Activated CD8-positive, alpha-beta memory T cell treated with anti-CD3 and anti-CD28 coated beads for 48 hours (primary cell): ENCODE data around the gene TIMELESS.
"Not testable (repeated sequence)": the region's sequence is repeated elsewhere in the genome, so short reads cannot be mapped to it uniquely, and the experiment has no call there.

Experiments used
- DNase-seq, 3 experiments: peaks; one replicate each; pipeline ENCODE4 v3.0.0-alpha.2; 2020; ENCODE audit warnings: low read depth in 2 of 3, low spot score in 2 of 3

The TIMELESS gene

DNA sequence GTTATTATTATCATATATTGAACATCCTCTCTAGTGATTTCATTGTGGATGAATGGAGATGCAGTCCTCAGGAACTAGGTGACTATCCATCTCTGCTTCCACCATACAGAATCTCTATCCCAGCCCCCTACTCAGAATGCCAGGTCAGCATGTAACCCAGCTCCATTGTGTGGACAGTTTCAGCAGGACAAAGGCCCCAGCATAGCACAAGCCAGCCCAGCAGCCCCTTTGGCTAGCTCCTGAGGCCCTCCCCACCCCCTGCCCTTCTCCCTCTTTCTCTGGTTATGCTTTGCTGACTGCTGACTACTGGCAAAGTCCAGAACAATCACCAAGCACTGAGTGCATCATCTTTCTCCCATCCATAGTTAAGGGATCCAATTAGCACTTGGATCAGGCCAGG lies 13.3 kb upstream of the TIMELESS start:
- DNase-seq: no peak

DNA sequence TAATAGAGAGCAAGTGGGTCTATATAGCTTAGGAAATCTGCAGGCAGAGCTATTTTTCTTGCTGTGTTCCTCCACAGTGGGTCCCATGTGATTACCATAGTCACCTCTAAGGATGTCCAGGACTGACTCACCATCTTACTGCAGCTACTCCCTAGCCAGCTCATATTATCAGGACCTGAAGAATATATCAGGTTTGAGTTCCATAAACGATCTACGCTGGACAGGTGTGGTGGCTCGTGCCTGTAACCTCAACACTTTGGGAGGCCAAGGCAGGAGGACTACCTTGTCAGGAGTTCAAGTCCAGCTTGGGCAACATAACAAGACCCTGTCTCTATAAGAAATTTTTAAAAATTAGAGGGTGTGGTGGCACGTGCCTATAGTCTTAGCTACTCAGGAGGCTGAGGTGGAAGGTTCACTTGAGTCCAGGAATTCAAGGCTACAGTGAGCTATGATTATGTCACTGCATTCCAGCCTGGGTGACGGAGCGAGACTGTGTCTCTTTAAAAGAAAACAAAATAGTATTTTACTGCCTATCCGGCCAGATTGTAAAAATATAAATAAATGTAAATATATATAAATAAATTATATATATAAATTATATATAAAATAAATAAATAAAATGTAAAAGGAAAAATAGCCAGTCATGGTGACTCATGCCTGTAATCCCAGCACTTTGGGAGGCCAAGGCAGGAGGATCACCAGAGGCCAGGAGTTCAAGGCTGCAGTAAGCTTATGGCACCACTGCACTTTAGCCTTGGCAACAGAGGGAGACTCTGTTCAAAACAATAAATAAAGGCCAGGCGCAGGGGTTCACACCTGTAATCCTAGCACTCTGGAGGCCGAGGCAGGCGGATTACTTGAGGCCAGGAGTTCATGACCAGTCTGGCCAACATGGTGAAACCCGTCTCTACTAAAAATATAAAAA lies 12.3 kb upstream of the TIMELESS start:
- no peak for DNase-seq

DNA sequence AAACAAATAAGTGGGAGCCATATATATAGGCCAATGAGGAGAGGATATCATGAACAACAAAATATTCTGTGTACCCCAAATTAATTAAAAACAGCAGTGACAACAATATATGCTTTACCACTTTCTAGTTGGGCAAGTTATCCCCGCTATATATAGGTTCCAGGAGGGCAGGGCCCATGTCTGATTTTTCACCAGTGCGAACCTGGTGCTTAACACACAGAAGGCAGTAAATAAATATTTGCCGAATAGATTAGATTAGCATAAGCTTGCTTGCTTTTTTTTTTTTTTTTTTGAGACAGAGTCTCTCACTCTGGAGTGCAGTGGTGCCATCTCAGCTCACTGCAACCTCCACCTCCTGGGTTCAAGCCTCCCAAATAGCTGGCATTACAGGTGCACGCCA lies 8.6 kb upstream of the TIMELESS start:
- DNase-seq: no peak

DNA sequence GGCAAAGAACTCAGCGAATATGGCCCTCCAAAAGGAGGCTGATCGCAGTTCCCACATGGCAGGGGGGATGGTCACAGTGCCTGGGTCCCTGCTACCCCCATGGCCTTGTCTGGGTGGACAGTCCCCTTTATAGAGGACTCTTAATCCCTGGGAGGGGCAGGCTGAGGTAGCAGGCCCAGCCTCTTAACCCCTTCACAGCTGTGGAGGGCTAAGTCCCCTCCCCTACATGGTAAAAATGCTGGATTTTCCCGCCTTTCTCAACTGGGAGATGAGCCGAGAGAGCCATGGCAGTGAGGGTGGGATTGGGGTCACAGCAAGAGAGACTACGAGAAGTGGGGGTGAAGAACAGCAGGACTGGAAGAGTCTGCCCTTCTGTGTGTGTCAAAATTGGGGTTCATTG lies 5.3 kb upstream of the TIMELESS start, which contains the start of gene MIP:
MIP (minus strand) TSS at position 101 of the 400 bp plus-strand sequence; CDS start at position 57, 44 bp downstream.
- DNase-seq: no peak

DNA sequence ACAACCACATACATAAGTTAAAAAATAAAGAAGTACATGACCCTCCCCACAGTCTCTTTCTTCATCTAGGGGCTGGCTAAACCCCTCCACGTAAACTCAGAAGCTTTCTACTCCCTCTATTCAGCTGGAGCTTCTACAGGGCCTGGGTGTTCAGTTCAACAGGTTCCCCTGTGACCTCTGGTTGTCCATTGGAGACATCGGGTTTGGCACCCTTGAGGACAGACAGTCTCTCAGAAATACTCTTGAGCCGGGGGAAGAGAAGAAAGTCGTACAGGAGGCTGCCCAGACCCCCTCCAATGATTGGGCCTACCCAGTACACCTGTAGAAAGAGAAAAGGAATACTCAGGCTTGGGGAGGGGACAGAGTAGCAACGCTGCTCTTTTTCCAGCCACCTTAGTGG lies 1.9 kb upstream of the TIMELESS start:
- no peak for DNase-seq

DNA sequence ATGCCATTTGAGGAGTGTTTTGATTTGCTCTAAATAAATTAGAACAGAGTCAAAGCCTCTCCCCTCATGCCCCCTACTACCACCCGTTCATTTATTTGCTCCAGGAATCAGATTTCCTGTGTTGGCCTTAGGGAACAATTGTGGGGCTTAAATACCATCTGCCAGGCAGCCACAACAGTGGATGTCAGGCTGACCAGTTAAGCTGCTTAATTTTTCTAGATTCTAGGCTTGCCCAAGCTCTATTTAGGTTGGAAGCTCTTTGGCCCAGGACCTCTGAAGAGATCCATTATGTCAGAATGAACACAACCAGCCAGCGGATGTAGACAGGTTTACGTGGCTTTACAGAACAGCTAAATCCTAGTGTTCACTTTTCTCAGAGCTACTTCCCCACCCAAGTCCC lies 1.0 kb upstream of the TIMELESS start:
- DNase-seq: no peak

DNA sequence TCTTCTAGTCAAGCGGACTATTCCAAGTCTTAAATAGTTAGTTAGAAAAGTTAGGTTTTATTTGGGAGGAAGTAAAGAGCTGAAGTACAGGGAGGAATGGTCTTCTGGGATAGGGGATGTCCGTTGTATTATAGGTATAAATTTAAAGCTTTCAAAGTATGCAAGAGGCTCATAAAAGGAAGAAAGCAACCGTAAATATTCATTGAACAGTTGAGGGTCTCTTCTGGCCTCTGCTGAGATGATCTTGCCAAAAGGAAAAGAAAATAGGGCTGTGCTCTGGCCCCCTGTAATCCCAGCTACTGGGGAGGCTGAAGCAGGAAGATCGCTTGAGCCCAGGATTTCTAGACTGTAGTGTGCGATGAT lies 377 bp upstream of the TIMELESS start:
- no peak for DNase-seq

DNA sequence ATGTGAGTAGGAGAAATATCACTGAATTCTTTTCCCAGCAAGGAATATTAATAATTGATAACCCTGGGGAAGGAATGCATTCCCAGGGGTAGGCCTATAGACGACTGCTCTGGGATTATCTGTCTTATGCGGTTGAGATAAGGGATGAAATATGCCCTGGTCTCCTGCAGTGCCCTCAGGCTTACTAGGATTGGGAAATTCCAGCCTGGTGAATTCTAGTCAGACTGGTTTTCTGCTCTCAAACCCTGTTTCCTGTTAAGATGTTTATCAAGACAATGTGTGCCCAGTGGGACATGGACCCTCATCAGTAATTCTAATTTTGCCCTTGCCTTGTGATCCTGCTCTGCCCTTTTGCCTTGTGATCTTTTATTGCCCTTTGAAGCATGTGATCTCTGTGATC lies 6.0 kb downstream of the TIMELESS start:
- DNase-seq: not testable (repeated sequence)

DNA sequence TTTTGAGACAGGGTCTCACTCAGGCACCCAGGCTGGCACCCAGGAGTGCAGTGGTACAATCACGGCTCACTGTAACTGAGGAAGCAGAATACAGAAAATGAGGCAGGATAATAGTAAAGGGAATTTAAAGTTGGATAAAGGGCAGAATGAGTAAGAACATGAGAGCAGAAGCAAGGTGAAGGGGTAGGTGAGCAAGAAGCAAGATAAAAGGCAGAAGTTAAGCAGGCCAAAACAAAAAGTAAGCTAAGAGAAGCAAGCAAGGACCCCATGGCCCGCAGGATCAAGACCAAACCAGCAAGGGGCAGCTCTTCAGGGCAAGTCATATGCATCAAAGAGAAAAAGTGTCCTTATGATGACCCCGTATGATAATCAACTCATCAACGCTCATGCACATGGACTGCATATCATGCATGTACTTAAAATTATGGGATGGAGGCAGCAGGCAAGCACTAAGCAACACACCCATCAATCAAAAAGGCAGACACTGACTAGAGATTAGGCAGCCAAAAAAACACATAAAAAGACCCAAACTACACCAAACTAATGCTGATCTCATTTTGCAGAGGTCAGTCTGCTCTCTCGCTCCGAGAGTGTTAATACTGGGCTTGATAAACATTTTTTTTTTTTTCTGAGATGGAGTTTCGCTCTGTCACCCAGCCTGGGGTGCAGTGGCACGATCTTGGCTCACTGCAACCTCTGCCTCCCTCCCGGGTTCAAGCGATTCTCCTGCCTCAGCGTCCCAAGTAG lies 11.6 kb downstream of the TIMELESS start:
- no peak for DNase-seq

DNA sequence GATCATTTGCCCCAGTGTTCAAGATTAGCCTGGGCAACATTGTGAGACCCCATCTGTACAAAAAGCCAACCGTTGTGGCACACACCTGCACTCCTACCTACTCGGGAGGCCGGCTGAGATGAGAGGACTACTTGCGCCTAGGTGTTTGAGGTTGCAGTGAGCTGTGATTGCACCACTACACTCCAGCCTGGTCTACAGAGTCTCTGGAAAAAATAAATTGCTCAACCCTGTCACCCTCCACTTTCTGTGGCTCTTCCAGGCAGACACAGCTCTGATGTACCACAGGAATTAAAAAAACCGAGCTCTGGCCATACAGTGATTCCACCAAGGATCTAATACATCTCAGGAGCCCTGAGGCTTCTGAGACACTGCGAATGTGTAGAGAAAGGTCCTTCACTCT lies 14.4 kb downstream of the TIMELESS start:
- DNase-seq: no peak

DNA sequence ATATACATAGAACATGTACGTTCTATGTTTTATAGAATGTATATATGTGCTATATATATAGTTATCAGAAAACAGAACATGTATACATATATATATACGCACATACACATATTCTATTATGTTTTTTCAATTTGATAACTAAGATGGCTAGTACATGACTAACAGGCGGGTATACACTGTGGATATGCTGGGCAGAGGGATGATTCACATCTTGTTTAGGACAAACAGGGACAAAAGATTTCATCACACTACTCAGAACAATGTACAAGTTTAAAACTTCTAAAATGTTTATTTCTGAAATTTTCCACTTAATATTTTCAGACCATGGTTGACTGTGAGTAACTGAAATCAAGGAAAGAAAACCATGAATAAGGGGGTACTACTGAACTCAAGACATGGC lies 17.4 kb downstream of the TIMELESS start:
- DNase-seq: no peak

DNA sequence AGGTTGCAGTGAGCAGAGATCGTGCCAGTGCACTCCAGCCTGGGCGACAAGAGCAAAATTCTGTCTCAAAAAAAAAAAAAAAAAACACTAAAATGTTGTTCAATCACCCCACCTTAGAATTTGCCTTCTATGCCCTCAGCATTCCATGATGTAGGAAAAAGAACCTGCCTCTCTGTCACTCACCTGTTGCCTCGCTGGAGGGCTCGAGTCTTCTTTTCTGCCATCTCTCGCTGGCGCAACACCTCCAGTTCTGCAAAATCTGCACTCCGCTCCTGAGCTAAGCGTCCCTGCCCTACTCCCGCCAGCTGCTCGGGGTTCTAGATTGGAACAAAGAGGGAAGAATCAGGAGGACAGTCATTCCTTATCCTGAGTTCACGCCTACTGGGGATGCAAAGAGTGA lies 17.9 kb downstream of the TIMELESS start:
- no peak for DNase-seq

DNA sequence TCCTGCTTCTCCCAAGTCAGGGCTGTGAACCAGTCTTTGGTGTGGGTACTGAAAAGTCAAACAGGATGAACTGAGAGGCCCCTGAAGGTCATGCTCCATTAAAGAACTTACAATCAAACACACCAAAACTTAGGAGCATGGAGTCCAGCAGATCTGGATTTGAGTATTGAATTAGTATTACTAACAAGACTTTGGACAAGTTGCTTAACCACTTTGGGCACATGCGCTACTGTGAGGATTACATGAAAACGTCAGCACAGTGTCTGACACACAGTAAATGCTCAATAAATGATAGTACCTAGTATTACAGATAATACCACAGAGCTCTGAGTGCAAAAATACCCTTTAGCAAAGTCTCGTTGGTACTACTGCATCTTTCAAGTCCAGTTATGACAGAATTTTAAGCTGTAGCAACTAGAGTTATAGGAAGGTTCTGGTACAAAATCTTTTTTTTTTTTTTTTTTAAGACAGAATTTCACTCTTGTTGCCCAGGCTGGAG lies 23.2 kb downstream of the TIMELESS start:
- no peak for DNase-seq

DNA sequence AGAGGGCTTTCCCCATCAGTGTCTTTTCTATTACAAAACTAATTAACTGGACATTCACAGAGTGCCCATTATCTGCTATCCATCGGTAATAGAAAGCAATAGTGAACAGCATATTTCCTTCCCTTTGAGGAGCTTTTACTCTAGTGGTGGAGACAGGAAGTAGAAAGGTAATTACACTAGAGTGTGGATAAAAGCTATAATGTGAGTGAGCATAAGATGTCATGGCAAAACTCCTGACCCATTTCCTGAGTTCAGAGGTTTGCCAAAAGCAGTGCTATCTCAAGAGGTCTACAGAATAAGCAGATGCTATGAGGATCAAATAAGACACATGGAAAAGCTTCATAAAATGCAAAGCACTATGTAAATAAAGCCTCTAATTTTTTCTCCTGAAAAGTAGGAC lies 24.0 kb downstream of the TIMELESS start:
- no peak for DNase-seq

DNA sequence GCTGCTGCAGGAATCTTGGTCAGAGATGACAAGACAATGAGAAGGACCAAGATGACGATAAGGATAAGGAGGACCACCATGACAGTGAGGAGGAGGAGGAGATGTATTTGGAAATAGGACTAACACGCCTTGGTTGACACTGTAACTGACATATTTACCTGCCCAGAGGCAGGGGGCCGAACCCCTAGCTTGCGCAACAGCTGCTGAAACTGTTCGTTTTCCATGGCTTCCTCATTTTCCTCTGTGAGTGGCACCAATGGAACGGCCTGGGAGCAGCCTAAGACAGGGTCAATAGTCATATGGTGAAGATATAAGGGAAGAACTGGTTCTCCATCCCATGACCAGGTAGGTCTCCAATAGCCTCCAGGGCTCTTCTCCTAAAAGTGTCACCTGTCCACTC lies 28.8 kb downstream of the TIMELESS start:
- DNase-seq: no peak

DNA sequence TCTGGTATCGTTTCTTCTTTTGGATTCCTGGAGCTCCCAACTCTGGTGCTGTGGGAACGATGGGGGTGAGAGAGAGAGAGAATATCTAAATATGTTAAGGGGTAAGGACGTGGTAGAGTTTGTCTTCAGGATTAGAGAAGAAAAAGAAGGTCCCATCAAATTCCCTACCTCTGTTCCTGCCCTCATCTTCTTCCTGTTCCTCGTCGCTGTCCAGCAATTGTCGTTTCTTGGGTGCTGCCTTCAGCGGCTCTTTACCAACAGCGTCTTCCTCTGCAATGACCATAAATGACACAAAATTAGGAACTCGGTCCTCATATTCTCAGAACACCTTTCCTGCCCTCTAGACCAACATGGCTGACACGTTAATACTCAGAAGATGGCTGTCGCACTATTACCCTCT lies 31.5 kb downstream of the TIMELESS start:
- DNase-seq: no peak

DNA sequence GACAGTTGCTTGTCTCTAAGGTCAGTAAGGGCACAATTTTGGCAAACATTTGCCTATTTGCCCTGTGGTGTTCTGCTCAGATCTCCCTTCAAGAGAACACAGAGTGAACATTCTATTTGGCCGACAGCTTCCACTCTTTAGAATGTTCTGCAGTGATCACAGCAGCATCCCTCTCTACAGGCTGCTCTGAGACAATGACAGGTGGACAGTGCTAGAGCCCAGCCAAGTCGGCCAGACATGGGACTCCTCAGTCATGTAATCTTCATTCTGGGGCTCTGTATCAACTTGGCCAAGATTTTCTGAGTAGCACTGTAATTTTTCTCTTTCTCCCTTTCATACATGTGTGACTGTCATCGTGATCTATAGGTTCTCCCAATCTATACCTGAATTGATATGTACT lies 34.8 kb downstream of the TIMELESS start:
- DNase-seq: no peak

DNA sequence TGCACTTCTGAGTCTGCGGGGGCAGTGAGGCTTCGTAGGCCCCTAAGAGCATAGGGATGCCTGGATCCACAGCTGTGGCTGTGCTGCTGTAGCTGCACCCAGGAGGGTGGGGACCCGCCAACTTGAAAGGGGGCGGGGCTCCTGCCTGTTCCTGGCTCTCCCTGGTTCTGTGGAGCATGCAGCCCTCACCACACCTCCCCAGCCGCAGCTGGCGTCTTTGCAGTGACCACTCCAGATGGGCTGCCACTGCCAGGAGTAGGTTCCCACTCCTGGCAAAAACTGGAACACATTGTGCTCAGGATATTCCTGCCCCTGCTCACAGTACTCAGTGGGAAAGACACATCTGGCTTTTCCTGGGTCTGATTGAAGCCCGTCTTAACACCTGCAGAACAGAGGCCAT lies 35.8 kb downstream of the TIMELESS start:
- DNase-seq: no peak

DNA sequence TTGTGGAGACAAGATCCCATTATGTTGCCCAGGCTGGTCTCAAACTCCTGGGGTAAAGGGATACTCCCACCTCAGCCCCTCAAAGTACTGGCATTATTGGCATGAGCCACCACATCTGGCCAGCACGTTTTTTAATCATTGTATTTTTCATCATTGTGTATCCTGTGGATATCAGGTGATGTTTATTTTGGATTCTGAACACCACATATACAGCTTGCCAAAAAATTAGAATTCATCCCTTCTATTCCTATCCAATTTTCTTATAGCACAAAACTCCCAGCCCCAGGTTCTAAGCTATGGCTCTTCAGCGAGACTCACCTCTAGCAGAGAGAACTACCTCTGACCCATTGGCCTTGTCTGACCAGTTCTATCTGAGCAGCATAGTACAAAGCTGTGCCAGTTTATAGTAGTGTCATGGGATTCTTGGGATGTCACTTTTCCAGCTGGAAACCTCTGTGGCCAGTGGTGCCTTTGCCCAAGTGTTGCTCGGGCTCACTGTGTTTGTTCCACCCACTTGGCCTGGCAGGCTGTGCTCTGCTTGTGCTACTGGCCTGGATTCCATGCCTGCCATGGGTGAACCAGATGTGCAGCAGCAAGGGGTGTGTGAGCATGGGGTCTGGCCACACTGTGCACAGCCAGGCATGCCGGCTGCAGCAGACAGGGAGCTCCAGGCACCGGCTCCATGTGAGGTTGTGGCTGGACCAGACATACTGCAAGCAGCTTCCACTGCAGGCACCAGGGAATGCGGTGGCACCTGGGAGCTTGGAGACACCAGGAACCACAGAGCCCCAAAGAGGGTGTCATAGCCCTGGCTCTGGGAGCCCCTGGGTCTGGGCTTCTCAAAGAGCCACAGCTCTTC lies 37.2 kb downstream of the TIMELESS start:
- no peak for DNase-seq

DNA sequence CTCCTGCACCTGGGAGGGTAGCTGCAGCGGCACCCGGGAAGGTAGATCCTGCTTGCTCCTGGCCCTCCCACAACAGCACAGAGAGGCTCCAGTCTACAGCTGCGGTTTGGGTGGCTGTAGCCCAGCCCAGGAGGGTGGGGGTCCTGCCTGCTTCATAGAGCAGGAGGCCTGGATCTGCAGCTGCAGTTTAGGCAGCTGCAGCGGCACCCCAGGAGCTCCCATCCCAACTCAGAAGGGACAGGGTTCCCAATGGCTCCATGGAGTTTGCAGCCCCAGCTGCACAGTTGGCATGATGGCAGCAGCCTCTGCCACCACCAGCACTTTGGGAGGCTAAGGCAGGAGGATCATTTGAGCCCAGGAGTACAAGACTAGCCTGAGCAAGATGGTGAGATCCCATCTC lies 38.5 kb downstream of the TIMELESS start:
- DNase-seq: no peak

DNA sequence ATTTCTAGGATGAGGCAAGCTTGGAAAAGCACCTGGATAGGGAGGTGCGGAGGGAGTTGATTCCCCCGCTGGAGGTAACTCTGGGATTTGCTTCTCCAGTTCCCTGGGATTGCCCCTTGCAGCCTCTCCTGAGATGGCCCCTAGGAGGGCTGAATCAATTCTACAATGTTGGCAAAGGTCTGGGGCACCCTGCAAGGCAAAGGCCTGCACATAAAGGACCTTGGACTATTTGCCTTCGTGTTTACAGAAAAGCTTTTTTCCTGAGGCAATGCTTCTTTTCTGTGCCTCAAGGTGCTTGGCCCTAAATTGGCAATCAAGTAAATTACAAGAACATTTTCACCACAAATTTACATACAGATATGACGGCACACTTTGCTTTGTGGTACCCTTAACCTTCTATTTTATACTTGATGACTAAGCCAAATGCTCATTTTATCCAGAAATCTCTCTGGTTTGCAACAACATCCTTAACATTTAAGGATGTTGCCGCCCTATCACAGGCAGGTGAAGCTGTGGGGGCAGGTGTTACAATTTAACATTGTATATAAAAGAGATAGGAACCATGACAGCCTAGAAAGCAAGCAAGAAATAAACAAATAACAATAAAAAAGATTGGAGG lies 40.3 kb downstream of the TIMELESS start:
- no peak for DNase-seq
